ENCODE data around the gene VPS37B.

DNA sequence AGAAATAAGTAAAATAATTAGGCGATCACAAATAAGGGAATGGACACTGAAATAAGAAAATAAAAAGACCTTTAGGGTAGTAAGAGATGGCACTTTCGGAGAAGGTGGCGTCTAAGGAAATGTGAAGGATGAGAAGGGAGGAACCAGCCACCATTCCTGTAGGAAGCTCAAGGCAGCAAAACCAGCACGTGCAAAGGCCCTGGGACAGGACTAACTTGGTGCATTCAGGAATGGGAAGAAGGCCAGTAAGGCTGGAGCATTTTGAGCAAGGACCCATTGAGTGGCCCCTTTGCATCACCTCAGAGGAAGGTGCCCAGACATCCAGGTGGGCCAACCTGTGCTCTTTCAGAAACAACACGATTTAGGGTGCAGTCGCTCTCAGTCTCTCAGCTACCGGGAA, 738 bp upstream of the VPS37B start:
- no peak for TF ChIP-seq CTCF (IDR thresholded peaks at IDR 0.05; ENCODE audit: insufficient read depth, low read length, poor library complexity, severe bottlenecking)
- TF ChIP-seq EZH2phosphoT487 (conservative IDR thresholded peaks at IDR 0.05; ENCODE audit: low read length), result no peak
